GM21723 (cell line): Measurements from ENCODE around the gene CDH23.

ENCODE experiments used
- ATAC-seq: cut with Tn5 transposase; IDR thresholded peaks from one replicate; pipeline ENCODE4 v1.9.1; 2021; ENCODE audit warnings: mild to moderate bottlenecking, moderate library complexity; ENCODE audit not compliant: unreplicated experiment

The CDH23 gene

DNA sequence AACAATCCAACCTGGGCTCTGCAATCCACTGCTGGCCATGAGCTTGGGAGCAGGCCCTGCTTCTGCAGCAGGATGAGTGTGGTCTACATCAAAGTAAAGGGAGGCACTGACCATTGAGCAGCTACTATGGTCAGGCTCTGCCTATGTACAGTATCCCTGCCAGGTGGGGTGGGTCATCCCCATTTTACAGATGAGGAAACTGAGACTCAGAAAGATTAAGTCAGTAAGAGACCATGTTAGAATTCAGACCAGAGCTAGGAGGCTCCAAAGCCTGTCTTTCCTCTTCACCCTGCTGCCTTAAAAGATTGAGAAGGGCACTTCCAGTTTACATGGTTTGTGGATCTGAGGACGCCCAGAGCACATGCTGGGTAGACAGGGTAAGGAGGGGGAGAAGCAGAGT is 27.1 kb upstream of the CDH23 start:
- ATAC-seq, result no peak

DNA sequence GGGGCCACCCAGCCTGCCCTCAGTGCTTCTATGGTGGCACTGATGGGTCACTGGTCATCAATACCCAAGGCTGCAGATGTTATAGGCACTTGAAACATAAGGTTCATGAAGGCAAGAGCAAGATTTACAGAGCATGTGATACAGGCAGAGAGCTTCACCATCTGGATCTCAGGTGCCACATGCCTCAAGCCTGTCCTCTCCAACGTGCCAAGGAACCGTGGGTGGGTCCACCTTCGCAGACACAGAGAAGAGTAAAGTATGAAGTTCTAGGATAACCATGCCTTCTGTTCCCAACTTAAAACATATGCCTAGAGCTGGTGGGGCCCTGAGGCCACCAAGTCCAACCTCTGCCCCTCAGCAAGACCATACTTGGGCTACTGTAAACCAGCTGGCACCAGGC is 26.7 kb upstream of the CDH23 start:
- ATAC-seq, result no peak

DNA sequence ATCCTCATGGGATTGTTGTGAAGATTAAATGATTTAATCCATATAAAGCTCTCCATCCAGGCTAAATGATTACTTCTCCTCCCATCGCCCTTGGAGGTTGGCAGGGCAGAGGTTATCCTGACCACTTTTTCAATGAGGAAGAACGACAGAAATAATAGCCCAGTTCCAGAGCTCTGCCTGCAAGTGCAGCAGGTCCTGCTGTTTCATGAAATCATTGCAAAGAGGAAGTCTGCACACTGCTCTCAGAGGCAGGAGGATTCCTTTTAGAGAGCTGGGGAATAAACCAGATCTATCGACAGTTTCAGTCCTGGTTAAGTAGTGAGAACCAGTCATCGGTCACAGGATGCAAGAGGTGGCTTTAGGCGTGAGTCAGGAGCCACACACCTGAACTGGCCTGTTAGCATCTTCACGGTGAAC is 25.0 kb upstream of the CDH23 start:
- ATAC-seq, result peak; percentile 40

DNA sequence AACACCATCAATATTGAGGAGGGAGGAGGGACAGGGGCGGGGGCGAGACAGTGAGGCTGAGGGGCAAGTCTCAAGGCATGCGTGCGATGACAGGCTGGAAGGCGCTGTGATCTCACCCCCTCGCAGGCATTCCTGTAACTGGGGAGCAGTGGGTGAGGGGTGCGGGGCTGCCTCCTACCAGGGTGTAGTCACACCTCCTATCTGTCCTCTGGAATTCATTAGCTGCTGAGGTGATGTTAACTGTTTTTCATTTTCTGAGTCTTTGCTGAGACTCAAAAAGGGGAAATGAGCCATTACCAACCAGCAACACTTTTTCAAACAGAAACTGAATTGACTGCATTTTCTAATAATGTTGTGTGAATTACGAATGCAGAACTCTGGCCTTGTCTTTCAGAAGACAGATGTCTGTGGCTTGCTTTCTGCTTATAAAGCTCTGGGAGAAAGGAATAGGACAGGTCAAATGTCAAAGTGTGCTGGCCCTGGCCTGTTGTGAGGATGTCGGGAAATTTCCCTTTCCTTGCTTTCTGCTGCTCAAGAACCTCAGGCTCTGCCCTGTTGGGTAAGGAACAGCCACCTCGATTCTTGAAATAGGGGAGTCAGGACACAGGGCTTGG is 23.7 kb upstream of the CDH23 start:
- ATAC-seq, result peak; percentile 62

DNA sequence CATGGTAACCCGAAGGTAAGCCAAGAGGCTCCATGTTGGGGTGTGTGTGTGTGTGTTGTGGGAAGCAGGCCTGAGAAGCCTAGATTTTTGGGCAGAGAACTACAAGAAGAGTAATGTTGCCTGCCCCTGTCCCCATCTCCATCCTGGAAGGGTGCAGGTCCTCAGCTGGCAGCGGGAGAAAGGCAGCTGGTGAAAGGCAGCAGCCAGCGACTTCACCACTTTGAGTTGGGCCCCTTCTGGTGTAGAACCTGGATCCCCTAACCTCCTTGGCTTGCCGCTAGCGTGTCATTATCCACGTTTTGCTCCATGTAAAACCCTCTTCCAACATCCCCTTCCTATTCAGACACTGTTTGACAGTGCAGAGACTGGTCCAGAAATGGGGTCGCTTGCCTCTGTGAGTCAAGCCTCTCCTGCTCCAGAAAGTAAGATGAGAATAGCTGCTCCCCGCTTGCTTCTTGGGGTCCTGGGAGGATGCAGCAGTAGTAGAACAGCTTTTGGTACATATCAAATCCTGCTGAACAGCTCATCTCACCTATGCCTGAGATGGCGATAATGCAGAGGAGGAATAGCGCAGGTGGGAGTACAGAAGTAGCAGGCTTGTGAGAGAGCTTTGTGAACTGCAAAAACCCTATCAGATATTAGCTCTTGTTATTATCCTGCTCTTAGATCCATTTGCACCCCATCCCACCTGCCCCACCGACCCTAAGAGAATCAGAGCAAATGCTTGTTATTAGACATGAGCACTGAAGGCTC is 22.1 kb upstream of the CDH23 start:
- no peak for ATAC-seq

DNA sequence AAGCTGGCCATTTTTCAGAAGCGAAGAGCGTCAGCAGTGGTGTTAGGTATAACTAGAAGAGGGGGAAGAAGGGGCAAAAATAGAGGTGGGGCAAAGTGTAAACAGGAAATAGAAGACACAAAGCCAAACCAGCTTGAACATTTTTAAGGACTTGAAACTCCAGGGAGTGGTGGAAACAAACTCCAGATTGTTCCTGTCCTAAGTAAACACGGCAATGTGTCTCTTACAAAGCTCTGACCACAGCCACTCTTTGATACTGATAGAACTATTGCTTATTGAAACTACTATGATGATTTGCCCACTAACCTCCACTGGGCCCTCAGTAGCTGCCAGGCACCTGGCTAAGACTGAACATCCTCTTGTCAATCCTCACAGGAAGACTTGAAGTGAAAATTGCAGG is 20.8 kb upstream of the CDH23 start:
- no peak for ATAC-seq

DNA sequence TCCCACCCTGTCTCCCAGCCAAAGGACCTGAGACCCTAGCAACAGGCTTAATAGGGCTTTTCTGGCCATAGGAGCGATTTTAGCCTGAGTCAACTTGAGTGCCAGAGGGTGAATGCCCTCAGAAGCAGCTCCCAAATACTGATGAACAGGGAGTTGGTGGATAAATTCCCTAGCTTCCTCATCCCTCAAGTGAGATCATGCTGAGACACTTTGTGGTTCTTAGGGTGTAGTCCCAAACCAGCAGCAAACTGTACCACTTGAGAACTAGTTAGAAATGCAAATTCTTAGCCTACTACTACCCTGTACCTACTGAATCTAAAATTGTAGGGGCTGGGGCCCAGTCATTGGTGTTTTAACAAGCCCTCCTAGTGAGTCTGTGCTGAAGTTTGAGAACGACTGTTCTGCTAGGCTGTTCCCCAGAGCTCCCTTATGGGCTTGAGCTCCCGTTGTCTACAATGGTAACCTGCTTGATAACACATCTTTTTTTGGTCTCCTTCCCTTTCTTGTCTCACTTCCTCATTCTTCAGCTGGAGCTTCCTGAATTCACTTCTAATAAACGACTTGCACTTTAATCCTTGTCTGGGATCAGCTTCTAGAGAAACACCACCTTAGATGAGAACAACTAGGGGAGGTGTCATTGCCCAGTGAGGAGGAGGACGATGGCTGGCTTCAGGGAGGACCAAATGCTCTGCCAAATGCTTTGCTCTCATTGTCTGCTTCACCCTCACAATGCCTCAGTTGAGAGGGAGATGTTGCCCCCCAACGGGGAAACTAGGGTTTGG is 18.2 kb upstream of the CDH23 start:
- no peak for ATAC-seq

DNA sequence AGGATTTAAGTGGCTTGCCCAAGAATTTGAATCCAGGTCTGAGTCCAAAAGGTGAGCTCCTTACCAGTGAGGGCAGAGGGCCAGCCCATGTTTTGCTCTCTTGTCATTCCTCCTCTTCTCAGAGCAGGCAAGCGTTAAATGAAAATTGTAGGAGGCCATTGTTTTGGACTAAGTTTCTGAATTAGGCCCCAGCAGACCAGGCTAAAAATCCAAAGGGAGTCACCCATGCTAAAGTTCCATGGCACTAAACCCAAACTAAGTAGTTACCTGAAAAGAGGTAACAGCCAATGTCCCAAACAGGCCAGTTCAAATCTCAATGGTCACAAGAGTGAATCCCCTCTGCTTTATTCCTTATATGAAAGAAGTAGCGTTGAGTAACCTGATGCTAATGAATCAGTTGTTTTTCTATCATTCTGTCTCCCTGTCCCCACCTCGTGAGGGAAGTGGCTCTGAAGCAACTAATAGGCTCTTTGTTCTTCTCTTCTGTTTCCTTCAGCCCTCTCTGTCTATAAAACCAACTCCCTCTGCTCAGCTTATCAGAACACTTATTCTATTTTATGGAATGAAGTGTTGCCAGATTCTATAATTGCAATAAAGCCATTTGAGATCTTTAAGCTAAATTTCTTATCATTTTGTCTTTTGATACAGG is 17.5 kb upstream of the CDH23 start:
- ATAC-seq, result no peak

DNA sequence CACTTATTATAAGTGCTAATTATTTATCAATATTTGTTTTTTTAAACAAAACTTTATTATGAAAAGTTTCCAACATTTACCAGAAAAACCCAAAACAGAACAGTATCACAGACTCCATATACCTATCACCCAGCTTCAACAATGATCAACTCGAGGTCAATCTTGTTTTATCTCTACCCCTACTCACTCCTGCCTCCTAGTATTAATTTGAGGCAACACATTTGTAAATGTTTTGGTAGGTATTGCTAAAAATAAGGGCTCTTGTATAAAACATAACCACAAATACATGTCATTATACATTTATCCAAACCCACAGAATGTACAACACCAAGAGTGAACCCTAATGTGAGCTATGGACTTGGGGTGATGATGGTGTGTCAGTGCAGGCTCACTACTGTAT is 15.9 kb upstream of the CDH23 start:
- ATAC-seq, result no peak

DNA sequence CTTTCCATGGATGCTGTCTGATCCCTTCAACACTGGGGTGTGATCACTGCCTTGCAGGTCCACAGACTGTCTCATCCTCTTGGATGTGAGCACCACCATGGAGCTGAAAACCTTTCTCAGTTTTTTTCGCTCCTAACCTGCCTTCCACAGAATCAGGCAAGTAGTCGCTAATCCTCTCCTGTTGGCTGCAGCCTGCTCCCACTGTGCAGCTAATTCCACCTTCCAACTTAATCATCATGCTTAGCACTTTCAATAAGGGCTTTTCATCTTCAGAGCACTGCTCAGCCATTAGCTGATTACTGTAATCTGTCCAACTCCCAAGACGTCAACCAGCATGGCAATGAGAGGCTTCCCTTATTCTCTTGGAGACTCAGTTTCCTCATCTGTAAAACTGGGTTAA is 15.1 kb upstream of the CDH23 start:
- ATAC-seq, result no peak

DNA sequence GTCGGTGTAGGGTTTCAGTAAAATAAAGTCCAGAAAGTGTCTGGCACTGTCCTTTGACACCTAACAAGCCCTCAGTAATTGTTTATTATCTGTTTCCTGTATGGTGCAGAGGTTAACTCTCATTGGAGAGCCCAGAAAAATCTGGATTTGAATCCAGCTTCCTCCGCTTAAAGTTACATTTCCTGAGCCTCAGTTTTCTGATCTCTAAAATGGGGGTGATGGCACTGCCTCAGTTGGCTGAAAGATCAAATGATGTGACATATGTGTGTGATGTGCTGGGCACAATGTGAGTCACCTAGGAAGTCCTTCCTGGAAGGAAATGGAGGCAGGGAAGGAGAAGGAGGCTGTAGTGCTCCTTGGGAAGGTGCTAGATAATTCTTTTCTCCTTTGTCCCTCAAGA is 14.7 kb upstream of the CDH23 start:
- no peak for ATAC-seq

DNA sequence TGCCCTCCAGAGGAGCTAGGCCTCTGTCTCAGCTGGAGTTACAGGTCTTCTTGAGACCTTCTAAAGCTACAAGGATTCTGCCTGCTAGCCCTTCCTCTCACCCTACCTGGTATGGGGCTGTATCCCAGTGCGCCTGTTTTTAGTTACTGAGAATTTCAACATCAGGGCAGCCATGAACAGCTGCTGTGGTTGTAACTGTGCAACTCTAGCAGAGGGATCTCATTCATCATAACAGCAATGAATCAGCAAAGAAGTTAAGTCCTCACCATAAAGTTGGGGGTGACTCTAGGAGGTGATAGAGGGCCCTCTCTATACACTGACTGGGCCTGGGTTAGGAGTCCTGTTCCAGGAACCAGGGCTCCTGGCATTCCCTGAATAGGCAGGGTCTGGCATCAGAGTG is 14.0 kb upstream of the CDH23 start:
- ATAC-seq, result no peak

DNA sequence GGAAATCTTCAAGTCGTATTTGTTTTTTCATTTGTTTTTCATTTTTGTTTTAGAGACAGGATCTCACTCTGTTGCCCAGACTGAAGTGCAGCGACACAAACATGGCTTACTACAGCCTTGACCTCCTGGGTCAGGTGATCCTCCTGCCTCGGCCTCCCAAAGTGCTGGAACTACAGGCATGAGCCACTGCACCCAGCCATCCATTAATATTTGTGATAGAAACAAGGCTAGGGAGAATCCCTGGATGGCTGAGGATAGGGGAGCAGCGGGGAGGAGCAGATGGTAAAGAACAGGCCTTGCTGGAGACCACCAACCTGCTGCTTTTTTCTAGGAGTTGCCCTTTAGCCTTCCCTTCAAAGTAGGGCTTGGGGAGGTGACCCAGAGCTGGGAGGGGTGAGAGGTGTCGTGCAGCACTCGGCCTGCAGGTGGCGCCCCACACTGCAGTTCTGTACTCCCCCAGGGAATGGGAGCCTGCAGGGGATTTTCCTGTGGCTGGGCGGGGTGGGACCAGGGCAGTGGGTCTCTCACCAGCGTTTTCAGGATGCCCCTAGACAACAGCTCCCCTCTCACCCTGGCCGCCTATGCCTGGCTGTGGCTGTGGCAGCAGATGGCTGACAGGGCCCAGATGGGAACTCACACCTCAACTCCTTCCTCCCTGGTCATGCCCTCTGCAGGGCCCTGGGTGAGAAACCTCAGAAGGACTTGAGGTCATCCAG is 12.6 kb upstream of the CDH23 start:
- no peak for ATAC-seq

DNA sequence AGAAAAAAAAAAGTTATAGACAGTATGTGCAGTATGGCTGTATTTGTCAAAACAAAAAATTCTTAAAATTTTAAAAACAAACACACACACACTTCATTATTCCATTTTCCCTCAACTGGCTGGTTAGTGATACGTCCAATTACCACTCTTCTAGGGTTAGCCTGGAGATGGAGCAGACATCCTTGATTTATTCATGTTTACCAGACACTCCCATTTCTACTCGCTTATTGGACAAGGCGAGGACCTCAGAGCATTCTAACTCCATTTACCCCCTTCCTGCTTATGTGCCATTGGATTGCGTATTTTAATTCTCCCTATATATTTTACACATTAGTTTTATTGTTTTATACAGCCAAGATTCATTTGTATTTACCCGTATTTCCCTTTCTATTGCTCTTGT is 8.5 kb upstream of the CDH23 start:
- ATAC-seq, result no peak

DNA sequence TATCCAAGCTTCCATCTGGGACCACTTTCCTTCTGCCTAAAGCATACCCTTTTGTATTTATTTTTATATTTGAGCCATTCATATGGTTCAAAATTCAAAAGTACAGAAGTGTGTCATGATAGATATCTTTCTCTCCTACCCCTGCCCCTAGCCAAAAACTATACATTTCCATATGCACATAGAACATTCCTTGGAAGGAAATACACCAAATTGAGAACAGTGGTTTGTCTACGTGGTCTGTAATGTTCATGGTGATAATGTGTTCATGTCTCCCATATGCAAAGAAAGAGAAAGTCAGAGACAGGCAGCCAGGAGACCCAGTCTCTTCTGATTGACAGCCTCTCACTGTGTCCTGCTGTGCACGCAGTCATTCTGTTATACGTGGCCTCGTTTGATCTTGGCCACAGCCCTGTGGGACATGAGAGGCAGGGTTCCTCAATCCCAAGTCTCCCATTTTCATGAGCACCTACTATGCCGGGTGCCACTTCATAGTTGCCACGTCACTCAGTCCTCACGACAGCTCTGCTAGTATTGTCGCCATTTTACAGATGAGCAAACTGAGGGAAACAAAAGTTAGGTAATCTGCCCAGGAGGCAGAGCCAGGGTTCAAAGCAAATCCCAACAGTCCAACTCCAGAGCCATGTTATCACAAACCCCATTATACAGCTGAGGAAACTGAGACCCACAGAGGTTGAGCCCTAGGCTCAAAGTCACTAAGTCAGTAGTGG is 8.0 kb upstream of the CDH23 start:
- no peak for ATAC-seq

DNA sequence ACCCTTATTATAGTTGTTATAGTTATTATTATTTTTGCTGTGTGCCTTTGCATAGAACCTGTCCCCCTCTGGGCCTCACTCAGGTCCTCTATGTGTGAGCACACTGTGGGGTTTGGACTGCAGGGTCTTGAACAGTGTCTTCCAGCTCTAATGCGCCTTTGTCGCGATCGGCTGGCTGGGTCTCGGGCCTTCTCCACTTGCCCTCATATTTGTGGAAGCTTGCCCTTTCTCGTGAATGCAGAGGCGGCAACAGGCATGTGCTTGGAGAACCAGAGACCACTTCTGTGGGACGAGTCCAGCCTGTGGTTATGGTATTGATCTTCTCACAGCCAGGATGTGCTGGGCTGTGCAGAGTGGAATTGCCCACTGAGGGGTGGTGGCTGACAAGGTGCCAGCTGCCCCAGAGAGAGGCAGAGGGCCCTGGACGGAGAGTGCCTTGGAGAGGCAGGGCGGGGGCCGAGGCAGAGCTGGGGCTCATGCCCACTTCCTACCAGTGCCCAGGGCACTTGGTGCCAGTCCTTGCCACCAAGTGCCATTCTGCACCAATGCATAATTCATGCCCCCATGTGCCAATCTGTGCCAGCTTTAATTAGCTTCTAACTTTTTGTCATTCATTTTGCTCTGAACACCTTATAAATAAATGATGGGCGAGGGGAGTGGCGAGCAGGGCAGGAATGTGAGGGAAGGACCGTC is 6.8 kb upstream of the CDH23 start:
- ATAC-seq, result no peak

DNA sequence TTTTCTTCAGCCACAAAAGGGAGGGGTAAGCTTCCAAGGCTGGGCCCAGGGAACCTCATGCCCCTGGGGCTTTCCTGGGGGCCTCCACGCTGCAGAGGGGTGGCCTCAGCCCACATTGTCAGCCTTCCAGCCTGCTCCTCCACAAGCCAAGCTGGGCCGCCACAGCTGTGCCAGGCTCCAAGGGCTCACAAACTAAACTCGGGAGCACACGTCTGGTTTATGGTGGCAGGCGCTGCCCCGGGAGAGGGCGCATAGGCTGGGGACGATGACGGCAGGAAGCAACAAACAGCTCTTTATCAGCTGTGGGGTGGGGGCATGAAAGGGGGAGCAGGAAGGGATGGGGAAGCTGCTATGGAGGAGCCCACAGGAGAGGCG is 6.3 kb upstream of the CDH23 start:
- ATAC-seq, result no peak

DNA sequence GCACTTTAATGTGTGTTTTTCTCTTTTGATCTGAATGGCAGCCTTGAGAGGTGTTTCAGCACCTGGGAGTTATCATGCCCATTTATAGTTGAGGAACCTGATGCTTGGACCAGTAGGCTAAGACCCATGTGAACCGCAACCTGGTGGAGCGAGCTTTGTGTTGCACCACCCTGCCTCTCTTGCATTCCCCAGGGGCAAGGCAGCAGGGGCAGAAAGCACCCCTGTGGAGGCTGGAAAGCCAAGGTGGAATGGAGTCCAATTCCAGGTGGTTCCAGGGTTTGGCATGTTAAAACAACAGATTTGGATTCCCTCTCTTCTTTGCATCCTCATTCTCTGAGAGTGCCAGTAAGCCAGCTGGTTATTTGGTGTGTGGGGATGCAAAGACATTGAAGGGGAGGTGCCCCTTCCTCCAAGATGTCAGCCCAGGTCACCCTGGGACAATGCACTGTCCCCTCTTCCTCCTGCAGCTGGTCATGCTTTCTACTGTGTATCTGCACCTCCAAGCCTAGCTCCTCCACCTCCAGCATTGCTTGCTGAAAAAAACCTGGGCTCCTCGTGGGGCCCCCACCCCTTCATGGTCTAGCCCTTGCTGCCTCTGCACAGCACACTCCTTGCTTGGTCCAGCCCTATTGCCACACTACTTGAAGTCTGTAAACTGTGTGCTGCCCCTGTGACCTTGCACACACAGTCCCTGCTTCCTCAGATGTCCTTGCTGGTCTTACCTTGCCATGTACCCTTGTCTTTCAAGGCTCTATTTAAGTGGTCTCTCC is 5.6 kb upstream of the CDH23 start:
- ATAC-seq, result no peak

DNA sequence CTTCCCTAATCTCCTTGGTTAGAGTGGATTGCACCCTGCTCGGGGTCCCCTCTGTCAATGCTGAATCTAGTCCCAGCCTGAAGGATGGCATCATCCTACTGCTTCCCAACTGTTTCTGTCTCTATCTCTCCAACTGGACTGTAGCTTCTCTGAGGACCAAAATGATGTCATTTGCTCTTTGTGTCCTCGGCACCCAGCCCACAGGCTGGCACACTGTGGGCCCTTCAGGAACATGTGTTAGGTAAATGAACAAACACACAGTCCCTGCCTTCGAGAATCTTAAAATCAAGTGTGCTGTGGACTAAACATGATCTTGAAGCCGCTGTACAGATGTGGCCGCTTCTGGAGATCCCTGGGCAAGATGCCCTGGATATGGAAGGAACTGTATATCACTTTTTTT is 5.0 kb upstream of the CDH23 start:
- ATAC-seq, result no peak
